HL-60 (cell line): ENCODE results near the gene CDH19.

ENCODE experiments used
- DNase-seq, 2 experiments: peaks; one replicate each; pipeline ENCODE4 v3.0.0-alpha.2; 2010 to 2020; ENCODE audit warnings: low read depth in 1 of 2, low spot score in 1 of 2
- H3K27ac ChIP-seq: fragments of 250-450 bp; sonication (Bioruptor Pico); replicated peaks from 2 replicates; pipeline ENCODE4 v1.5.1; 2020; ENCODE audit warnings: mild to moderate bottlenecking, moderate library complexity
- H3K27me3 ChIP-seq: fragments of 250-450 bp; sonication (Bioruptor Pico); 2 replicates; pipeline ENCODE4 v1.5.1; 2021; ENCODE audit warnings: mild to moderate bottlenecking, moderate library complexity; ENCODE audit not compliant: insufficient read depth, poor library complexity, severe bottlenecking
- H3K4me3 ChIP-seq: replicated peaks from 2 replicates; pipeline ENCODE4 v1.5.1; 2011; ENCODE audit warnings: mild to moderate bottlenecking, control low read depth, low read length; ENCODE audit not compliant: insufficient read depth
- GABPA ChIP-seq: IDR thresholded peaks from 2 replicates; pipeline ENCODE4 v1.6.1; 2012; ENCODE audit warnings: low read depth
- POLR2AphosphoS5 ChIP-seq: IDR thresholded peaks from 2 replicates; pipeline ENCODE4 v1.6.1; 2012; ENCODE audit warnings: low read depth
- SPI1 ChIP-seq: IDR thresholded peaks from 2 replicates; pipeline ENCODE4 v1.6.1; 2012; ENCODE audit warnings: low read depth, mild to moderate bottlenecking, borderline replicate concordance
- TF ChIP-seq, protein P1 (sequence below): IDR thresholded peaks from 2 replicates; pipeline ENCODE4 v1.6.1; 2012; ENCODE audit warnings: low read depth; ENCODE audit not compliant: insufficient replicate concordance
- TF ChIP-seq, protein P2 (sequence below): IDR thresholded peaks from one replicate; pipeline ENCODE4 v1.5.1; 2011; ENCODE audit warnings: low read length, control low read depth, inconsistent platforms; ENCODE audit not compliant: insufficient read depth

CDH19 gene

DNA sequence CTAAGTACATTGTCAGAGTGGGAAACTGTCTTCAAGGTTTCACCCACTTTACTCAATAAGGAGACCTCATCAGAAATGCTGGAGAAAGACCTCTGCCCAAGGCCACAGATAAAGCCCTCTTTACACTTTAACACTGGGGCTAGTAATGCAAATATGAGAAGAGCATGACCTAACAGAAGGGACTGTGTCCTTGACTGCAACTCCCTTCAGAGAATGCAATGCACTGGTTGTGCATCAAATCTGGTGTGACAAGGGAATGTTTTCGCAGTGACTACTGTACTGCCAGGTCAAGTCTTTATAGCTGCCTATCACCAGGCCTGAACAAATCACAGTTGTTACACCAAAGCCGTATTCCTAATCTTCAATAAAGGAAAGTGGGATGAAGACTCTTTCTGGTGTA, 28.6 kb downstream of the CDH19 start:
- Histone ChIP-seq H3K27ac (no peak overlapping the region), H3K4me3 (no peak overlapping the region), H3K27me3 (no peaks in the 10 kb centered on the region)
- DNase-seq: no peak
- no peak for TF ChIP-seq GABPA
- TF ChIP-seq, protein P1, sequence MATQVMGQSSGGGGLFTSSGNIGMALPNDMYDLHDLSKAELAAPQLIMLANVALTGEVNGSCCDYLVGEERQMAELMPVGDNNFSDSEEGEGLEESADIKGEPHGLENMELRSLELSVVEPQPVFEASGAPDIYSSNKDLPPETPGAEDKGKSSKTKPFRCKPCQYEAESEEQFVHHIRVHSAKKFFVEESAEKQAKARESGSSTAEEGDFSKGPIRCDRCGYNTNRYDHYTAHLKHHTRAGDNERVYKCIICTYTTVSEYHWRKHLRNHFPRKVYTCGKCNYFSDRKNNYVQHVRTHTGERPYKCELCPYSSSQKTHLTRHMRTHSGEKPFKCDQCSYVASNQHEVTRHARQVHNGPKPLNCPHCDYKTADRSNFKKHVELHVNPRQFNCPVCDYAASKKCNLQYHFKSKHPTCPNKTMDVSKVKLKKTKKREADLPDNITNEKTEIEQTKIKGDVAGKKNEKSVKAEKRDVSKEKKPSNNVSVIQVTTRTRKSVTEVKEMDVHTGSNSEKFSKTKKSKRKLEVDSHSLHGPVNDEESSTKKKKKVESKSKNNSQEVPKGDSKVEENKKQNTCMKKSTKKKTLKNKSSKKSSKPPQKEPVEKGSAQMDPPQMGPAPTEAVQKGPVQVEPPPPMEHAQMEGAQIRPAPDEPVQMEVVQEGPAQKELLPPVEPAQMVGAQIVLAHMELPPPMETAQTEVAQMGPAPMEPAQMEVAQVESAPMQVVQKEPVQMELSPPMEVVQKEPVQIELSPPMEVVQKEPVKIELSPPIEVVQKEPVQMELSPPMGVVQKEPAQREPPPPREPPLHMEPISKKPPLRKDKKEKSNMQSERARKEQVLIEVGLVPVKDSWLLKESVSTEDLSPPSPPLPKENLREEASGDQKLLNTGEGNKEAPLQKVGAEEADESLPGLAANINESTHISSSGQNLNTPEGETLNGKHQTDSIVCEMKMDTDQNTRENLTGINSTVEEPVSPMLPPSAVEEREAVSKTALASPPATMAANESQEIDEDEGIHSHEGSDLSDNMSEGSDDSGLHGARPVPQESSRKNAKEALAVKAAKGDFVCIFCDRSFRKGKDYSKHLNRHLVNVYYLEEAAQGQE: no peak

DNA sequence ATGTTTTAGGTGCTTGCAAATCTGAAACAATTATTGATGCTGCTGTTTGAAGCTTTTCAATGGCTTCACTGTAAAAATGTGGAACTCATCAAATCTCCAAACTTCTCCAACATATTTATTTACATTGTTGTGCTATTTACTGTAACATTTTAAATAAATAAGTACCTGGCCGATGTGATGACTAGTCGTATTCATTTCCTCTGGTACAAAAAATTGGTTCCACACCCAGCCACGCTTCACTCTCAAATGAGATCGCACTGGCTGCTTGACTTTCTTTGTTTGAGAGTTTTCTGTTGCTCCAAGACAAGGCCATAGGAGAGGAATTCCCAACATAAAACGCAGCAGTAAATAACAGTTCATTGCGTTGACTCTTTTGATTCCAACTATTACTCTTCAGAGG, 32.0 kb downstream of the CDH19 start:
- DNase-seq: no peak
- Histone ChIP-seq H3K27ac (no peak overlapping the region), H3K27me3 (no peaks in the 10 kb centered on the region), H3K4me3 (no peak overlapping the region)
- TF ChIP-seq, protein P1: no peak
- TF ChIP-seq SPI1 (no peak), GABPA (no peak), POLR2AphosphoS5 (no peak)
- TF ChIP-seq, protein P2, sequence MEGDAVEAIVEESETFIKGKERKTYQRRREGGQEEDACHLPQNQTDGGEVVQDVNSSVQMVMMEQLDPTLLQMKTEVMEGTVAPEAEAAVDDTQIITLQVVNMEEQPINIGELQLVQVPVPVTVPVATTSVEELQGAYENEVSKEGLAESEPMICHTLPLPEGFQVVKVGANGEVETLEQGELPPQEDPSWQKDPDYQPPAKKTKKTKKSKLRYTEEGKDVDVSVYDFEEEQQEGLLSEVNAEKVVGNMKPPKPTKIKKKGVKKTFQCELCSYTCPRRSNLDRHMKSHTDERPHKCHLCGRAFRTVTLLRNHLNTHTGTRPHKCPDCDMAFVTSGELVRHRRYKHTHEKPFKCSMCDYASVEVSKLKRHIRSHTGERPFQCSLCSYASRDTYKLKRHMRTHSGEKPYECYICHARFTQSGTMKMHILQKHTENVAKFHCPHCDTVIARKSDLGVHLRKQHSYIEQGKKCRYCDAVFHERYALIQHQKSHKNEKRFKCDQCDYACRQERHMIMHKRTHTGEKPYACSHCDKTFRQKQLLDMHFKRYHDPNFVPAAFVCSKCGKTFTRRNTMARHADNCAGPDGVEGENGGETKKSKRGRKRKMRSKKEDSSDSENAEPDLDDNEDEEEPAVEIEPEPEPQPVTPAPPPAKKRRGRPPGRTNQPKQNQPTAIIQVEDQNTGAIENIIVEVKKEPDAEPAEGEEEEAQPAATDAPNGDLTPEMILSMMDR: no peak

DNA sequence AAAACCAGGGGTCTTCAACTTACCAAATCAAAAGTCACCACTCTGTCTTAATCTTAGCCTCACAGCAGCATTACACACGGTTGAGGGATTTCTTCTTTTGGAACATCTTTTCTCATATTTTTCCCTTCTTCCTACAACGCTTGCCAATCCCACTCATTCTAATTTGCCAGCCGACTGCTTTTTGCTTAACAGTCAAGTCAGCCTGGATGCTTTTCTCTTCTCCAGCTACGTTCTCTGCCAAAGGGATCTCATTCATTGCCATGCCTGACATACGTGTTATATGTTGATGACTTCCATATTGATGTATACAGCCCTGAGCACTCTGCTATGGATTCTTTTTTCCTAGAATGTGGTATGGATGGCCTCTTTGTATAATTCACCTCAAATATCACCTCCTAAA, 37.3 kb downstream of the CDH19 start:
- Histone ChIP-seq H3K27ac (no peak overlapping the region), H3K4me3 (no peak overlapping the region), H3K27me3 (no peaks in the 10 kb centered on the region)
- DNase-seq: no peak
- TF ChIP-seq, protein P2: no peak
- TF ChIP-seq, protein P1: no peak

DNA sequence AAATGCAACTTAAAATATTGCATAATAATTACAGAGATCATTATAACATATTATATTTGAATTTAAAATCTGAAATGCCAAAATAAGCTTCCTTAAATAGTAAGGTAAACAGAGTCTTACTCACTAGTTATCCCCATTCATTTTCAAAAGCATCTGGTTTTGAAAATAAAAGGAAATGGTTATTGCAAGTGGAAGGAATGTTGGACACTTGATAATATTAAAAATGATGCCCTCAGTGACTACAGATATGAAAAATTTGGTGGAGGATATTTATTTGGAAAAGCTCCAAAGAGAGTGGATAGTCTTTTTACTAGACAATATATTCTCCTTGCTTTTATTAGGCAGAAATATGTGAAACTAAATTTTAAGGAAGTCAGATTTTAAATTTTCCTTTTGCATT, 39.7 kb downstream of the CDH19 start:
- TF ChIP-seq, protein P2: no peak
- TF ChIP-seq SPI1: 0 out of 2 replicates have a peak, but pooled peaks have one; percentile 11
- Histone ChIP-seq H3K27me3 (no peaks in the 10 kb centered on the region), H3K27ac (no peak overlapping the region), H3K4me3 (no peak overlapping the region)
- no peak for DNase-seq
